ENCODE measurements around the gene A4GALT. TPM values are rescaled to one million over a fixed set of nuclear protein-coding genes. Genes with fewer than 3 reads are reported as not detected.

The A4GALT gene
- total RNA-seq, 1 experiment from 2014 or later = 22.1 TPM

DNA sequence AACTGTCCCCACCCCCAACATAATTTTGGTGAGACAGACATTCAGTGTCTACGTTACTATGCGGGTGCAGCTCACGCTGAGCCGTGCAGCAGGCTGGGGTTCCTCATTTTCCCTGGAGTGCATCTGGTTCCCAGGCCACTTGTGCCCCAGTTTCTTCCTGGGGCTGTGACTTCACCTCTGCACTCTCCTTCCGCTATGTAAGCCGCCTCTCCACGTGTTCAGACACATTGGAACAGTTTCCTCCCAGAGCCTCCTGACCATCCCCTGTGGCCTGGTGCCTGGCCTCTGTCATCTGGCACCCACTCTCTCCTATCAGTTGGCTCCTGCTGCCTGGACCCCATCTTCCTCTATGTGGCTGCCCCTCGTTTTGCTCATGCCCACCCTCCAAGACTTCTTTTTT lies 46.2 kb upstream of the A4GALT start (continued):
- TF ChIP-seq, protein P1, sequence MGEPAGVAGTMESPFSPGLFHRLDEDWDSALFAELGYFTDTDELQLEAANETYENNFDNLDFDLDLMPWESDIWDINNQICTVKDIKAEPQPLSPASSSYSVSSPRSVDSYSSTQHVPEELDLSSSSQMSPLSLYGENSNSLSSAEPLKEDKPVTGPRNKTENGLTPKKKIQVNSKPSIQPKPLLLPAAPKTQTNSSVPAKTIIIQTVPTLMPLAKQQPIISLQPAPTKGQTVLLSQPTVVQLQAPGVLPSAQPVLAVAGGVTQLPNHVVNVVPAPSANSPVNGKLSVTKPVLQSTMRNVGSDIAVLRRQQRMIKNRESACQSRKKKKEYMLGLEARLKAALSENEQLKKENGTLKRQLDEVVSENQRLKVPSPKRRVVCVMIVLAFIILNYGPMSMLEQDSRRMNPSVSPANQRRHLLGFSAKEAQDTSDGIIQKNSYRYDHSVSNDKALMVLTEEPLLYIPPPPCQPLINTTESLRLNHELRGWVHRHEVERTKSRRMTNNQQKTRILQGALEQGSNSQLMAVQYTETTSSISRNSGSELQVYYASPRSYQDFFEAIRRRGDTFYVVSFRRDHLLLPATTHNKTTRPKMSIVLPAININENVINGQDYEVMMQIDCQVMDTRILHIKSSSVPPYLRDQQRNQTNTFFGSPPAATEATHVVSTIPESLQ (CRISPR knock-in tag; IDR thresholded peaks at IDR 0.05) = no peak
- TF ChIP-seq NFE2L1 (CRISPR knock-in tag; IDR thresholded peaks at IDR 0.05) = no peak
- TF ChIP-seq, protein P2, sequence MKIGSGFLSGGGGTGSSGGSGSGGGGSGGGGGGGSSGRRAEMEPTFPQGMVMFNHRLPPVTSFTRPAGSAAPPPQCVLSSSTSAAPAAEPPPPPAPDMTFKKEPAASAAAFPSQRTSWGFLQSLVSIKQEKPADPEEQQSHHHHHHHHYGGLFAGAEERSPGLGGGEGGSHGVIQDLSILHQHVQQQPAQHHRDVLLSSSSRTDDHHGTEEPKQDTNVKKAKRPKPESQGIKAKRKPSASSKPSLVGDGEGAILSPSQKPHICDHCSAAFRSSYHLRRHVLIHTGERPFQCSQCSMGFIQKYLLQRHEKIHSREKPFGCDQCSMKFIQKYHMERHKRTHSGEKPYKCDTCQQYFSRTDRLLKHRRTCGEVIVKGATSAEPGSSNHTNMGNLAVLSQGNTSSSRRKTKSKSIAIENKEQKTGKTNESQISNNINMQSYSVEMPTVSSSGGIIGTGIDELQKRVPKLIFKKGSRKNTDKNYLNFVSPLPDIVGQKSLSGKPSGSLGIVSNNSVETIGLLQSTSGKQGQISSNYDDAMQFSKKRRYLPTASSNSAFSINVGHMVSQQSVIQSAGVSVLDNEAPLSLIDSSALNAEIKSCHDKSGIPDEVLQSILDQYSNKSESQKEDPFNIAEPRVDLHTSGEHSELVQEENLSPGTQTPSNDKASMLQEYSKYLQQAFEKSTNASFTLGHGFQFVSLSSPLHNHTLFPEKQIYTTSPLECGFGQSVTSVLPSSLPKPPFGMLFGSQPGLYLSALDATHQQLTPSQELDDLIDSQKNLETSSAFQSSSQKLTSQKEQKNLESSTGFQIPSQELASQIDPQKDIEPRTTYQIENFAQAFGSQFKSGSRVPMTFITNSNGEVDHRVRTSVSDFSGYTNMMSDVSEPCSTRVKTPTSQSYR (CRISPR knock-in tag; IDR thresholded peaks at IDR 0.05) = no peak
- TF ChIP-seq, protein P3, sequence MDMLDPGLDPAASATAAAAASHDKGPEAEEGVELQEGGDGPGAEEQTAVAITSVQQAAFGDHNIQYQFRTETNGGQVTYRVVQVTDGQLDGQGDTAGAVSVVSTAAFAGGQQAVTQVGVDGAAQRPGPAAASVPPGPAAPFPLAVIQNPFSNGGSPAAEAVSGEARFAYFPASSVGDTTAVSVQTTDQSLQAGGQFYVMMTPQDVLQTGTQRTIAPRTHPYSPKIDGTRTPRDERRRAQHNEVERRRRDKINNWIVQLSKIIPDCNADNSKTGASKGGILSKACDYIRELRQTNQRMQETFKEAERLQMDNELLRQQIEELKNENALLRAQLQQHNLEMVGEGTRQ (CRISPR knock-in tag; IDR thresholded peaks at IDR 0.05) = no peak
- TF ChIP-seq CREM (CRISPR knock-in tag; IDR thresholded peaks at IDR 0.05) = no peak
- no peak for TF ChIP-seq RORB (CRISPR knock-in tag; IDR thresholded peaks at IDR 0.05)
- TF ChIP-seq EMX1 (CRISPR knock-in tag; IDR thresholded peaks at IDR 0.05) = no peak
- TF ChIP-seq FOXJ3 (CRISPR knock-in tag; IDR thresholded peaks at IDR 0.05; ENCODE audit: borderline replicate concordance) = no peak
- TF ChIP-seq, protein P4, sequence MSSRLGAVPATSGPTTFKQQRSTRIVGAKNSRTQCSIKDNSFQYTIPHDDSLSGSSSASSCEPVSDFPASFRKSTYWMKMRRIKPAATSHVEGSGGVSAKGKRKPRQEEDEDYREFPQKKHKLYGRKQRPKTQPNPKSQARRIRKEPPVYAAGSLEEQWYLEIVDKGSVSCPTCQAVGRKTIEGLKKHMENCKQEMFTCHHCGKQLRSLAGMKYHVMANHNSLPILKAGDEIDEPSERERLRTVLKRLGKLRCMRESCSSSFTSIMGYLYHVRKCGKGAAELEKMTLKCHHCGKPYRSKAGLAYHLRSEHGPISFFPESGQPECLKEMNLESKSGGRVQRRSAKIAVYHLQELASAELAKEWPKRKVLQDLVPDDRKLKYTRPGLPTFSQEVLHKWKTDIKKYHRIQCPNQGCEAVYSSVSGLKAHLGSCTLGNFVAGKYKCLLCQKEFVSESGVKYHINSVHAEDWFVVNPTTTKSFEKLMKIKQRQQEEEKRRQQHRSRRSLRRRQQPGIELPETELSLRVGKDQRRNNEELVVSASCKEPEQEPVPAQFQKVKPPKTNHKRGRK (CRISPR knock-in tag; IDR thresholded peaks at IDR 0.05; ENCODE audit: borderline replicate concordance) = no peak

DNA sequence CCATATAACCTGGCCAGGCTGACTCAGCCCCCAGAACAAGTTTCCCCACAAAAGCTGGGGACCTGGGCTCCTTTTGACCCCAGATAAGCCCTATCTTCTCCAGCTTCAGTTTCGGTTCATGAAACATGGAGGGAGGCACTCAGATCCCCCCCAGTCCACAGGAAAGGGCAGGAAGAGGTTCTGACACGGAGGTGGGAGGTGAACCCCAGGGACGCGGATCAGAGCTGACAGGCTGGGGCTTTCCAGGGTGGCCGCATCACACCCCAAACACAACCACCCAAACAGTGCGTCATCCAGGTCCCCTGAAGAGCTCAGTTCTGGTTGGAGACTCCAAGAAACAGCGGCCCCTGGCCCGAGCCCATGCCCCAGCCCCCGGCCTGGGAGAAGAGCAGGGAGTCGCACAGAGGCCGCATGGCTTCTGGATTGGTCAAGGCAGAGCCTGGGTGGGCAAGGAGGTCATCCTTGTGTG lies 44.3 kb upstream of the A4GALT start:
- CTCF ChIA-PET = no interaction called here
- no peaks in the 10 kb centered on the region for H3K27me3 Mint-ChIP-seq (ENCODE audit: low read depth)
- TF ChIP-seq RELA (CRISPR knock-in tag; IDR thresholded peaks at IDR 0.05; ENCODE audit: borderline replicate concordance) (no peak), SOX15 (CRISPR knock-in tag; IDR thresholded peaks at IDR 0.05) (no peak), SMAD3 (CRISPR knock-in tag; IDR thresholded peaks at IDR 0.05; ENCODE audit: borderline replicate concordance) (no peak), GABPB1 (CRISPR knock-in tag; IDR thresholded peaks at IDR 0.05) (no peak), RORB (CRISPR knock-in tag; IDR thresholded peaks at IDR 0.05) (no peak), NR1H2 (CRISPR knock-in tag; IDR thresholded peaks at IDR 0.05) (no peak), JUN (CRISPR knock-in tag; IDR thresholded peaks at IDR 0.05) (no peak), FOXJ3 (CRISPR knock-in tag; IDR thresholded peaks at IDR 0.05; ENCODE audit: borderline replicate concordance) (no peak), NFATC4 (CRISPR knock-in tag; IDR thresholded peaks at IDR 0.05) (no peak), SMAD4 (CRISPR knock-in tag; IDR thresholded peaks at IDR 0.05) (no peak)
- TF ChIP-seq, protein P5, sequence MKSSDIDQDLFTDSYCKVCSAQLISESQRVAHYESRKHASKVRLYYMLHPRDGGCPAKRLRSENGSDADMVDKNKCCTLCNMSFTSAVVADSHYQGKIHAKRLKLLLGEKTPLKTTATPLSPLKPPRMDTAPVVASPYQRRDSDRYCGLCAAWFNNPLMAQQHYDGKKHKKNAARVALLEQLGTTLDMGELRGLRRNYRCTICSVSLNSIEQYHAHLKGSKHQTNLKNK (CRISPR knock-in tag; IDR thresholded peaks at IDR 0.05) = no peak
- TF ChIP-seq, protein P6, sequence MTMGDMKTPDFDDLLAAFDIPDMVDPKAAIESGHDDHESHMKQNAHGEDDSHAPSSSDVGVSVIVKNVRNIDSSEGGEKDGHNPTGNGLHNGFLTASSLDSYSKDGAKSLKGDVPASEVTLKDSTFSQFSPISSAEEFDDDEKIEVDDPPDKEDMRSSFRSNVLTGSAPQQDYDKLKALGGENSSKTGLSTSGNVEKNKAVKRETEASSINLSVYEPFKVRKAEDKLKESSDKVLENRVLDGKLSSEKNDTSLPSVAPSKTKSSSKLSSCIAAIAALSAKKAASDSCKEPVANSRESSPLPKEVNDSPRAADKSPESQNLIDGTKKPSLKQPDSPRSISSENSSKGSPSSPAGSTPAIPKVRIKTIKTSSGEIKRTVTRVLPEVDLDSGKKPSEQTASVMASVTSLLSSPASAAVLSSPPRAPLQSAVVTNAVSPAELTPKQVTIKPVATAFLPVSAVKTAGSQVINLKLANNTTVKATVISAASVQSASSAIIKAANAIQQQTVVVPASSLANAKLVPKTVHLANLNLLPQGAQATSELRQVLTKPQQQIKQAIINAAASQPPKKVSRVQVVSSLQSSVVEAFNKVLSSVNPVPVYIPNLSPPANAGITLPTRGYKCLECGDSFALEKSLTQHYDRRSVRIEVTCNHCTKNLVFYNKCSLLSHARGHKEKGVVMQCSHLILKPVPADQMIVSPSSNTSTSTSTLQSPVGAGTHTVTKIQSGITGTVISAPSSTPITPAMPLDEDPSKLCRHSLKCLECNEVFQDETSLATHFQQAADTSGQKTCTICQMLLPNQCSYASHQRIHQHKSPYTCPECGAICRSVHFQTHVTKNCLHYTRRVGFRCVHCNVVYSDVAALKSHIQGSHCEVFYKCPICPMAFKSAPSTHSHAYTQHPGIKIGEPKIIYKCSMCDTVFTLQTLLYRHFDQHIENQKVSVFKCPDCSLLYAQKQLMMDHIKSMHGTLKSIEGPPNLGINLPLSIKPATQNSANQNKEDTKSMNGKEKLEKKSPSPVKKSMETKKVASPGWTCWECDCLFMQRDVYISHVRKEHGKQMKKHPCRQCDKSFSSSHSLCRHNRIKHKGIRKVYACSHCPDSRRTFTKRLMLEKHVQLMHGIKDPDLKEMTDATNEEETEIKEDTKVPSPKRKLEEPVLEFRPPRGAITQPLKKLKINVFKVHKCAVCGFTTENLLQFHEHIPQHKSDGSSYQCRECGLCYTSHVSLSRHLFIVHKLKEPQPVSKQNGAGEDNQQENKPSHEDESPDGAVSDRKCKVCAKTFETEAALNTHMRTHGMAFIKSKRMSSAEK (CRISPR knock-in tag; IDR thresholded peaks at IDR 0.05; ENCODE audit: borderline replicate concordance) = no peak
- TF ChIP-seq, protein P7, sequence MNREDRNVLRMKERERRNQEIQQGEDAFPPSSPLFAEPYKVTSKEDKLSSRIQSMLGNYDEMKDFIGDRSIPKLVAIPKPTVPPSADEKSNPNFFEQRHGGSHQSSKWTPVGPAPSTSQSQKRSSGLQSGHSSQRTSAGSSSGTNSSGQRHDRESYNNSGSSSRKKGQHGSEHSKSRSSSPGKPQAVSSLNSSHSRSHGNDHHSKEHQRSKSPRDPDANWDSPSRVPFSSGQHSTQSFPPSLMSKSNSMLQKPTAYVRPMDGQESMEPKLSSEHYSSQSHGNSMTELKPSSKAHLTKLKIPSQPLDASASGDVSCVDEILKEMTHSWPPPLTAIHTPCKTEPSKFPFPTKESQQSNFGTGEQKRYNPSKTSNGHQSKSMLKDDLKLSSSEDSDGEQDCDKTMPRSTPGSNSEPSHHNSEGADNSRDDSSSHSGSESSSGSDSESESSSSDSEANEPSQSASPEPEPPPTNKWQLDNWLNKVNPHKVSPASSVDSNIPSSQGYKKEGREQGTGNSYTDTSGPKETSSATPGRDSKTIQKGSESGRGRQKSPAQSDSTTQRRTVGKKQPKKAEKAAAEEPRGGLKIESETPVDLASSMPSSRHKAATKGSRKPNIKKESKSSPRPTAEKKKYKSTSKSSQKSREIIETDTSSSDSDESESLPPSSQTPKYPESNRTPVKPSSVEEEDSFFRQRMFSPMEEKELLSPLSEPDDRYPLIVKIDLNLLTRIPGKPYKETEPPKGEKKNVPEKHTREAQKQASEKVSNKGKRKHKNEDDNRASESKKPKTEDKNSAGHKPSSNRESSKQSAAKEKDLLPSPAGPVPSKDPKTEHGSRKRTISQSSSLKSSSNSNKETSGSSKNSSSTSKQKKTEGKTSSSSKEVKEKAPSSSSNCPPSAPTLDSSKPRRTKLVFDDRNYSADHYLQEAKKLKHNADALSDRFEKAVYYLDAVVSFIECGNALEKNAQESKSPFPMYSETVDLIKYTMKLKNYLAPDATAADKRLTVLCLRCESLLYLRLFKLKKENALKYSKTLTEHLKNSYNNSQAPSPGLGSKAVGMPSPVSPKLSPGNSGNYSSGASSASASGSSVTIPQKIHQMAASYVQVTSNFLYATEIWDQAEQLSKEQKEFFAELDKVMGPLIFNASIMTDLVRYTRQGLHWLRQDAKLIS (CRISPR knock-in tag; IDR thresholded peaks at IDR 0.05; ENCODE audit: borderline replicate concordance) = no peak

More for the DNA sequence above, 44.3 kb upstream of the A4GALT start:
- no peak overlapping the region for H3K4me3 Mint-ChIP-seq
- DNase-seq (ENCODE audit: low spot score) (no peak), ATAC-seq (no peak)
- H3K9me3 Mint-ChIP-seq = no peaks in the 10 kb centered on the region
- POLR2A ChIA-PET = interaction anchor here (0.6 kb wide), 1 partner anchor 71 kb away, joined by 5 read pairs; no protein-coding TSS in a partner anchor
- H3K4me1 Mint-ChIP-seq = no peaks in the 10 kb centered on the region
- H3K36me3 Mint-ChIP-seq = no peaks in the 10 kb centered on the region
- H3K27ac Mint-ChIP-seq = no peak overlapping the region

Measured in WTC11 (cell line).